PC-9 (cell line): ENCODE measurements around the gene ARMC9. TPM values are rescaled to one million over a fixed set of nuclear protein-coding genes. Genes with fewer than 3 reads are reported as not detected.

Experiments
- BruUV-seq: library from RNA; stranded (reverse); fragments of 400-500 nt; replicated peaks from 2 replicates; lab custom pipeline; 2021; lab: Mats Ljungman, UMichigan
- CTCF ChIA-PET: fragments of 300-600 bp; sonication (Branson Sonifier 250); formaldehyde crosslinking; loops from one replicate; lab custom pipeline; 2022; ENCODE audit warnings: antibody characterized with exemption; lab: Charles Lee
- POLR2A ChIA-PET: fragments of 300-600 bp; sonication (Branson Sonifier 250); formaldehyde crosslinking; loops from one replicate; lab custom pipeline; 2022; ENCODE audit warnings: antibody characterized with exemption; ENCODE audit not compliant: unreplicated experiment; lab: Charles Lee
- DNase-seq, 2 experiments: peaks; one replicate each; pipeline versions ENCODE4 v3.0.0 to v3.0.0-alpha.2; 2015 to 2022; ENCODE audit warnings: mixed read lengths in 1 of 2
- H2AFZ ChIP-seq: fragments of 200-600 bp; sonication (generic); 2 replicates; pipeline ENCODE4 v1.8.1; 2017; ENCODE audit warnings: antibody characterized with exemption
- H3F3A ChIP-seq: fragments of 200-600 bp; sonication (generic); 2 replicates; pipeline ENCODE4 v1.8.1; 2017; ENCODE audit warnings: antibody characterized with exemption, mild to moderate bottlenecking, low read depth; ENCODE audit not compliant: insufficient read depth
- H3K27ac ChIP-seq: fragments of 200-600 bp; sonication (generic); 2 replicates; pipeline ENCODE4 v1.6.1; 2016; ENCODE audit warnings: mixed run types
- H3K27me3 ChIP-seq: fragments of 200-600 bp; sonication (generic); 2 replicates; pipeline ENCODE4 v1.6.1; 2016; ENCODE audit warnings: low read depth, mixed run types; ENCODE audit not compliant: insufficient read depth
- H3K36me3 ChIP-seq: fragments of 200-600 bp; sonication (generic); 2 replicates; pipeline ENCODE4 v1.6.1; 2016; ENCODE audit warnings: low read depth, mixed run types
- H3K4me1 ChIP-seq: fragments of 200-600 bp; sonication (generic); replicated peaks from 2 replicates; pipeline ENCODE4 v1.6.1; 2016; ENCODE audit warnings: mixed run types; ENCODE audit not compliant: insufficient read depth
- H3K4me2 ChIP-seq: fragments of 200-600 bp; sonication (generic); 2 replicates; pipeline ENCODE4 v1.6.1; 2017; ENCODE audit warnings: mixed run types
- H3K4me3 ChIP-seq: fragments of 200-600 bp; sonication (generic); 2 replicates; pipeline ENCODE4 v1.6.1; 2016; ENCODE audit warnings: mixed run types
- H3K79me2 ChIP-seq: fragments of 200-600 bp; sonication (generic); 2 replicates; pipeline ENCODE4 v1.6.1; 2017; ENCODE audit warnings: low read depth, mixed run types
- H3K9me2 ChIP-seq: fragments of 200-600 bp; sonication (generic); 2 replicates; pipeline ENCODE4 v1.8.1; 2017; ENCODE audit warnings: mild to moderate bottlenecking; ENCODE audit not compliant: insufficient read depth
- H3K9me3 ChIP-seq: fragments of 200-600 bp; sonication (generic); 2 replicates; pipeline ENCODE4 v1.8.1; 2016; ENCODE audit warnings: low read depth; ENCODE audit not compliant: insufficient read depth
- H4K20me1 ChIP-seq: fragments of 200-600 bp; sonication (generic); 2 replicates; pipeline ENCODE4 v1.8.1; 2017; ENCODE audit not compliant: insufficient read depth
- CTCF ChIP-seq: fragments of 200-600 bp; sonication (generic); conservative IDR thresholded peaks from 2 replicates; pipeline ENCODE4 v1.6.1; 2017; ENCODE audit warnings: mixed run types, antibody characterized with exemption, mild to moderate bottlenecking, moderate library complexity
- EZH2 ChIP-seq: fragments of 200-600 bp; sonication (generic); IDR thresholded peaks from 2 replicates; pipeline ENCODE4 v1.8.0; 2017; ENCODE audit warnings: antibody characterized with exemption, low read depth
- intact Hi-C: fragments of 100-400 bp; cut with micrococcal nuclease; formaldehyde crosslinking; loops from one replicate; pipeline ENCODE4 v1.10.0; 2022; ENCODE audit not compliant: unreplicated experiment
- total RNA-seq: library from RNA; stranded (reverse); gene quantifications from 2 replicates; pipeline ENCODE4 v1.2.3, GENCODE V29; 2021

The ARMC9 gene
- total RNA-seq, 1 experiment from 2014 or later: 23.4 TPM

- TF ChIP-seq CTCF (no peak), EZH2 (no peak)
- Histone ChIP-seq H3K27me3 (no peaks in the 10 kb centered on the region), H3K4me1 (no peaks in the 10 kb centered on the region), H3K9me3 (no peaks in the 10 kb centered on the region), H3K36me3 (no peaks in the 10 kb centered on the region), H3K4me2 (no peak overlapping the region), H3K9me2 (no peaks in the 10 kb centered on the region), H3K27ac (no peak overlapping the region), H3F3A (no peaks in the 10 kb centered on the region), H3K79me2 (no peaks in the 10 kb centered on the region), H2AFZ (no peak overlapping the region), H3K4me3 (no peak overlapping the region), H4K20me1 (no peaks in the 10 kb centered on the region)
- no peak for DNase-seq
- no TSS peak for BruUV-seq
- intact Hi-C loops: no loop called here
- ChIA-PET CTCF (no interaction called here), POLR2A (no interaction called here)
Observed at GRCh38 chr2:231288590-231288989, 90.2 kb downstream of the ARMC9 start.

GRCh38 chr2:231290321-231291015, 92.0 kb downstream of the ARMC9 start:
- intact Hi-C loops: no loop called here
- Histone ChIP-seq H2AFZ (no peak overlapping the region), H3F3A (no peaks in the 10 kb centered on the region), H3K9me3 (no peaks in the 10 kb centered on the region), H3K27me3 (no peaks in the 10 kb centered on the region), H4K20me1 (no peaks in the 10 kb centered on the region), H3K4me2 (no peak overlapping the region), H3K36me3 (no peaks in the 10 kb centered on the region), H3K9me2 (no peaks in the 10 kb centered on the region), H3K4me1 (no peaks in the 10 kb centered on the region), H3K79me2 (no peaks in the 10 kb centered on the region), H3K4me3 (no peak overlapping the region), H3K27ac (no peak overlapping the region)
- ChIA-PET POLR2A (no interaction called here), CTCF (no interaction called here)
- BruUV-seq: no TSS peak
- no peak for TF ChIP-seq CTCF
- no peak for TF ChIP-seq EZH2
- DNase-seq: no peak

- ChIA-PET POLR2A (no interaction called here), CTCF (no interaction called here)
- H3K4me2 ChIP-seq: no peak overlapping the region
- TF ChIP-seq CTCF (no peak), EZH2 (no peak)
- H2AFZ ChIP-seq: no peak overlapping the region
- H3K27me3 ChIP-seq: no peaks in the 10 kb centered on the region
- DNase-seq: no peak
- H3F3A ChIP-seq: no peaks in the 10 kb centered on the region
- BruUV-seq: no TSS peak
- H3K27ac ChIP-seq: no peak overlapping the region
- no peaks in the 10 kb centered on the region for H3K9me3 ChIP-seq
- no peaks in the 10 kb centered on the region for H3K9me2 ChIP-seq
- no peaks in the 10 kb centered on the region for H3K79me2 ChIP-seq
- no peaks in the 10 kb centered on the region for H3K36me3 ChIP-seq
- H4K20me1 ChIP-seq: no peaks in the 10 kb centered on the region
- peaks cover 6% of the 10 kb centered on the region for H3K4me1 ChIP-seq
- intact Hi-C loops: no loop called here
- H3K4me3 ChIP-seq: no peak overlapping the region
Observed at GRCh38 chr2:231292472-231293134, 94.2 kb downstream of the ARMC9 start.
